GM21360 (cell line): Measurements from ENCODE around the gene CCDC148.
"Not testable (repeated sequence)": the region's sequence is repeated elsewhere in the genome, so short reads cannot be mapped to it uniquely, and the experiment has no call there.

Experiments
- ATAC-seq: cut with Tn5 transposase; IDR thresholded peaks from one replicate; pipeline ENCODE4 v1.9.1; 2021; ENCODE audit warnings: mild to moderate bottlenecking, moderate library complexity; ENCODE audit not compliant: unreplicated experiment

The CCDC148 gene

DNA sequence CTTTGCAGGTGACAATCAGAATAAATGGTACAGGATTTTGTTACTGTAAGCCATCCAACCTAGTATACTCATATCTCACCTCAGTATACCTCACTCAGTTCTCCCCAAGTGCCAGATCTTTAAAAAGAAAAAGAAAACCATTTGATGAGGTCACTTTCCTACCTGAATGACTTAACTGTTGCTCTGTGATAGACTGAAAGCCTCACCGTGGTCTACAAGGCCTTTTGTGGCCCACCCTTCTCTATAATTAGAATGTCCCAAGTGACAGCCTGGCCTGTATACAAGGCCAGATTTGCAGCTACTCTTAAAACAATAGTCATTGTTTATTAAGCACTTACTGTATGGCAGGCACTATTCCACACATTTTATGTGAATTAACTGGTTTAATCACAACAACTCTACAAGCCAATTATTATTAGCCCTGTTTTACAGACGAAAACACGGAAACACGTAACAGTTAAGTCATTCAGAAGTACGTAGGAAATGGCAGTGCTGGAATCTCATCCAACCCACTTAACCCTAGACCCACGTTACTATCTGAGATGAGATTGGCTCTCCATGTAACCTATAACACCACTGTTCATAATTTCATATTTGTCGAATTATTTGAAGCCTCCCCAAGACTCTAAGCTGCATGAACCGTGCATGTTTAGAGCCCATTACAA is 28.5 kb upstream of the CCDC148 start:
- ATAC-seq: no peak

DNA sequence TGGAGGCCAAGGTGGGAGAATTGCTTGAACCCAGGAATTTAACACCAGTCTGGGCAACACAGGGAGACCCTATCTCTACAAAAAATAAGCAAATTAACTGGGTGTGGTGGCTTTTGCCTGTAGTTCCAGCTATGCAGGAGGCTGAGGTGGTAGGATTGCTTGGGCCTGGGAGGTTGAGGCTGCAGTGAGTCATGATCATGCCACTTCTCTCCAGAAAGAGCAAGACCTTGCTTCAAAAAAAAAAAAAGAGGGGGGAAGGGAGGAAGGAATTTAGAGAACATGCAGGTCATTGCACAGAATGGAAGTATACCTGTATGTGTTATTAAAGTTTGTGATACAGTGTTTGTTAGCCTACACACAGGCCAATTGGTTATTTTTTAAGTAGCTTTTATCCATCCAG is 26.0 kb upstream of the CCDC148 start:
- no peak for ATAC-seq

DNA sequence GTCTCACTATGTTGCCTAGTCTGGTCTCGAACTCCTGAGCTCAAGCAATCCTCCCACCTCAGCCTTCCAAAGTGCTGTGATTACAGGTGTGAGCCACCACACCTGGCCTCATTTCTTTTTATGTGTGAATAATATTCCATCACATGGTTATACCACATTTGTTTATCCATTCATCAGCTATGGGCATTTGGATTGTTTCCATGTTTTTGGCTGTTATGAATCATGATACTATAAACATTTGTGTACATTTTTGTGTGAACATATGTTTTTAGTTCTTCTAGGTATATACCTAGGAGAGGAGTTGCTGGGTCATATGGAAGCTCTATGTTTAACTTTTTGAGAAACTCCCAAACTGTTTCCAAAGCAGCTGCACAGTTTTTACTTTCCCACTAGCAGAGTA is 24.6 kb upstream of the CCDC148 start:
- ATAC-seq: no peak

DNA sequence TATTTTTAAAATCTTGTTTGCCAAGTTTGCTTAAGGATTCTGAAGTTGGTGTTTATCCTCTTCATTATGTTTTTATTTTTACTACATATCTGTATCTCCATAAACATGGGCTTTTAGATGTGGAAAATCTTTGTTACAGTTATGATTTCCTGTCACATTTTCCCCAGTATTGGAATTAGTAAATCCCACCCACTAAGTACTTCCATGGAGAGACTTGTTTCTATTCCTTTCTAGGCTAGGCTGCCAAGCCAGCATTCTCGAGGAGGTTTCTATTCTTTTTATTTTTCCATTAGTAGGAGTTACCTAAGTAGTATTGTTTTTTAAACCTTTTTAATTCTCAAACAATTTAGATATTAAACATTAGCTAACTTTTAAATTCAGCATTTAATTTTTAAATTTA is 22.3 kb upstream of the CCDC148 start:
- no peak for ATAC-seq

DNA sequence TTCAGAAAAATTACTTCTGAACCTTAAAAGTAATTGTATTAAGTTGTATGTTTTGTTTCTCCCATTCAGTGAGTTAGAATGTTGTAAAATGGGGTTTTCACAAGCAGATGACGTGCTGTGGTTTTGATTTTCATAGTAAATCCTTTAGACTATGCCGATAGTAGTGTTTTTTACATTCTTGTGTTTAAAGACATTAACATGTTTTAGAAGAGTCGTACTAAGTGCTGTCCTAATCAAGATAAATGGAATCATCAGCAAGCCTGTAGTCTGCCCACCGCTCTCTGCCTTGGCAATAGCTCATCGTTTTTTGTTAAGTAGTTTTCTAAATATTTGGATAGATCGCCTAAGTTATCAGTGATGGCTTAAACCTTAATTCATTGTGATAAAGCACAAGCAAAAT is 21.7 kb upstream of the CCDC148 start:
- ATAC-seq: no peak

DNA sequence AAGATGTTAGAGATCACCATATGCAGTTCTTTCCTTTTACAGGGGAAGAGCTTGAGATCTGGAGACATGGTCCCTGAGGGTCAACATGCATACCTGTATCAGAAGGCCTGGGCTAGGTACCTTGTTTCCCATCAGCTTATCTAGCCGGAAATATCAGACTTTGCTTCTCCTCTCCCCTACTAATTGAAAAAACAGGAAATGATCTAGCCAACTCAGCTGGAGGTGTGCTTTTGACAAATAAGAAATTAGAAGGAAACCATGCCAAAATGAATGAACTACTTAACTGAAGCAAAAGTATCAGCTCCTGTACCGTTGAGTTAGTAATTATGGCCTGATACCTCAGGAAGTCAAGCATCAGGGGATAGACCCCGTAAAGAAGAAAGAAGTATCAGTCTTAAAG is 20.6 kb upstream of the CCDC148 start:
- no peak for ATAC-seq

DNA sequence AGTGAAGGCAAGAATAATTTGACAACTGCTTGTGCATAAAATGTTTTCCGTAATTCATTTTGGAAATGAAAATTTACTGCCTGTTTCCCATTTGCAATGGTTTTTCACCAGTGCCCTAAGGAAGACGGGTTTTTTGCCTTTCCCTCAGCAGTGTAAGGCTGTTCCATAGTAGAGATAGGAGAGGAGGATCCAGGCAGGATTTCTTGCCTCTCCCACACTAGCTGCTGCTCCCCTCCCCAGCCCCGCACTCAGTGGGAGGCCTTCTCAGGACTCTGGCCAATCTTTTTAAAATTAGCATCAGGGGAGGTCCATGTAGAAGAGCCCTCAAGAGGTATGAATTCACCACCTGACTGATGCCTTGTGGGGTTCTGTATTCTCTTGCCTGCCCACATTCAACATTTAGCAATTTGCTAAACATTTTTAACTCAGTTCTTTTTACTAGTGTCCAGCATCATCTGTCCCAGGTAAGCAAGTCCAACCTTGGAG is 18.0 kb upstream of the CCDC148 start:
- not testable (repeated sequence) for ATAC-seq

DNA sequence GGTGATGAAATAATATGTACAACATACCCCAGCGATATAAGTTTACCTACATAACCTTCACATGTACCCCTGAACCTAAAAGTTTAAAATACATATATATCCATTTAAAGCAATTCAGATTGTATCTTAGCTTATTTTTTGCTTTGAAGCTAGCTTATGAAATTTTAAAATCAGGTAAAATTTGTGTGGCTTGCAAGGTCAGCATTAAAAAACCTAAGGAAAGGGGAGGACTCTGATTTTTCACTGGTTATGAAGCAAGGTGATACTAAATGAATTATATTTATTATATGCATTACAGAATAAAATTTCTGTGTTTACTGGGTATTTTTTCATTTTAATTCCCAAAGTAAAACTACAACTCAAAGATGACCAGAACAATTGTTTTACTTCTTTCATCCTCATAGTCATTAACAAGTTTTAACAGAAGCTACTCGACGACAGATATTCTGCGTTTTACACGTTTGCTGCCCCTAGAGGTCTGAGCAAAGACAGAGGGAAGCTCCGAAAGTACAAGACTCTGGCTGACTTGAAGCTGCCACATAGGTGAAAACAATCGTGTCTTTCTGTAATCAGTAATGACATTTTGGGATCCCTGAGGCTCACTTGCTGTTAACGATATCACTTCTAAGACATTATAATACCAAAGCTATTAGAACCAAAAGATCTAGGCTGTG is 17.3 kb upstream of the CCDC148 start:
- no peak for ATAC-seq

DNA sequence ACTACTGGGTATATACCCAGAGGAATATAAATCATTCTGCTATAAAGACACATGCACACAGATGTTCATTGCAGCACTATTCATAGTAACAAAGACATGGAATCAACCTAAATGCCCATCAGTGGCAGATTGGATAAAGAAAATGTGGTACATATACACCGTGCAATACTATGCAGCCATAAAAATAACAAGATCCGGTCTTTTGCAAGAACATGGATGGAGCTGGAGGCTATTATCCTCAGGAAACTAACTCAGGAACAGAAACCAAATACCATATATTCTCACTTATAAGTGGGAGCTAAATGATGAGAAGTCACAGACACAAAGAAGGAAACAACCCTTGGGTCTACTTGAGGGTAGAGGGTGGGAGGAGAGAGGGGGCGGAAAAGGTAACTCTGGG is 16.7 kb upstream of the CCDC148 start:
- ATAC-seq: not testable (repeated sequence)

DNA sequence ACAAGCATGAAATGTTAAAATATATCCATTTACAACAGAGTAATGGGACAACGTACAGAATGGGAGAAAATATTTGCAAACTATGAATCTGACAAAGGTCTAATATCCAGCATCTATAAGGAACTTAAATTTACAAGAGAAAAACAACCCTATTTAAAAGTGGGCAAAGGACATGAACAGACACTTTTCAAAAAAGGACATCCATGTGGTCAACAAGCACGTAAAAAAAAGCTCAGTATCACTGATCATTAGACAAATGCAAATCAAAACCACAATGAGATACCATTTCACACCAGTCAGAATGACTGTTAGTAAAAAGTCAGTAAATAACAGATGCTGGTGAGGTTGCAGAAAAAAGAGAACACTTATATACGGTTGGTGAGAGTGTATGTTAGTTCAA is 16.3 kb upstream of the CCDC148 start:
- not testable (repeated sequence) for ATAC-seq

DNA sequence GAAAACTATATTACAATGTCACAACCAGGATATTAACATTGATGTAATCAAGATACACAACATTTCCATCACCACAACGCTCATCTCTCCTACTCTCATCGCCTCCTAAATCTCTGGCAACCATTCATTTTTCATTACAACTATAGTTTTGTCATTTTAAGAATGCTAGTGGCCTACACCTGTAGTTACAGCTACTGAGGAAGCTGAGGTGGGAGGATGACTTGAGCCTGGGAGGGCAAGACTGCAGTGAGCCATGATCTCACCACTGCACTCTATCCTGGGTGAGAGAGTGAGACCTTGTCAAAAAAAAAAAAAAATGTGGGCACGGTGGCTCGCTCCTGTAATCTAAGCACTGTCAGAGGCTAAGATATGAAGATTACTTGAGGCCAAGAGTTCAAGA is 10.7 kb upstream of the CCDC148 start:
- no peak for ATAC-seq

DNA sequence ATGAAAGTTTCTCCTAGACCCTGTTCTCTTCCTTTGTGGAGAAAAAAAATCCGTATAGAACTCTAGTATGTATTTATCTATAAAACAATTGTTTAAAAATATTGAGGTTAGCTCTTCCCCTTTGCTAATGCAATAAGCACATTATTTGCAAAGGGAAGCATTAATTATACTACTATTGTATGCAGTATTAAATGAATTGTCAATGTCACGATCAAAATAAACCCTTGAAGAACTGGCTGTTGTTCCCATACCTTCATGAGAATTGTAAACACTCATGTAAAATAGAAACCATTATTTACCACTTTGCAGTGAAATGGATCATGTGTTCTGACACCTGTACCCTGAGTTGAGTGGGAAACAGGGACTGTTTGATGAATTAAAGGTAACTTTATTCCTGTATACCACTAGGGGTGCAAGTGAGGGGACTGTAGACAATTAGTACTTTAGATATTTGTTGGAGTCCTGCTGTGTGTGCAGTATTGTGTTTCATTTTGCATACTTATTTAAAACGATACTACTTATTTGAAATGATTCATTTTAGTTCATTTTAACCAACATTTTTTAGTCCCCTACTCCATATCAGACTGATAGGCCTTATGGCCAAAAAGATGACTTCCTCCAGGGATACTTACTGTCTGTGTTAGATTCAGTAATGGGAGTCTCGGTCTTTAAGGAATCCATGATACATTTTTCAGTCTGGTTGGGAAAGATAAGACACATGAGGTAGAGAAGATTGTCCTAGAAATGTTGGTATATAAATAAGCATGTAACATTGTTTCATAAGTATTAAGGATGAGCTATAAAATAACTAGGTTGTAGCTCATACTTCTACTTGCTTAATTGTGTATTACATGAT is 8.1 kb upstream of the CCDC148 start:
- peak; percentile 58 for ATAC-seq

DNA sequence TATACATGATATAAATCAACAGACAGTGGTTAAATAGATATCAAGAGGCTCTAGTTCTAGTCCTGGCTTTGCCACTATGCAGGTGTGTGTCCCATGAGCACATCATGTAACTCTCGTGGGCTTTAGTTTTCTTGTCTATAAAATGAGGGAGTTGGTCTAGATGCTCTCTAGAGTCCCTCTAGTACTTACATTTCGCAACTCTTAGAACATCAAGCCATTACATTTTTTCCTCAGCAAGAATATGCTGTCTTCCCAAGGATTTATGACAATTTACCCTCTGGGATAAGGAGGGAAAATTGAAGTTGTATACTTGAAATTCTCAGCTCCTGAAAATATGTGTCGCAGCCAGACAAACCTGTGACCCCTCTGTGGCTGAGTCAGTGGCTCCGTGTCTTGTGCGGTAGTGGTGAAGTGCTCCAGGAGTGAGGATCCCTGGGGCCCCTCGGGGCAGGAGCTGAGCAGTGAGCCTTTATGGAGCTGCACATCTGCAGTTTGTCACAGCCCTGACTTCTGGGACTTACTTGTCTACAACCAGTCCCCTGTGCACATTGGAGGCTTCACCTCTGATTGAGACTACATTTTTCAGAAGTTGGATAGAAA is 7.0 kb upstream of the CCDC148 start:
- no peak for ATAC-seq

DNA sequence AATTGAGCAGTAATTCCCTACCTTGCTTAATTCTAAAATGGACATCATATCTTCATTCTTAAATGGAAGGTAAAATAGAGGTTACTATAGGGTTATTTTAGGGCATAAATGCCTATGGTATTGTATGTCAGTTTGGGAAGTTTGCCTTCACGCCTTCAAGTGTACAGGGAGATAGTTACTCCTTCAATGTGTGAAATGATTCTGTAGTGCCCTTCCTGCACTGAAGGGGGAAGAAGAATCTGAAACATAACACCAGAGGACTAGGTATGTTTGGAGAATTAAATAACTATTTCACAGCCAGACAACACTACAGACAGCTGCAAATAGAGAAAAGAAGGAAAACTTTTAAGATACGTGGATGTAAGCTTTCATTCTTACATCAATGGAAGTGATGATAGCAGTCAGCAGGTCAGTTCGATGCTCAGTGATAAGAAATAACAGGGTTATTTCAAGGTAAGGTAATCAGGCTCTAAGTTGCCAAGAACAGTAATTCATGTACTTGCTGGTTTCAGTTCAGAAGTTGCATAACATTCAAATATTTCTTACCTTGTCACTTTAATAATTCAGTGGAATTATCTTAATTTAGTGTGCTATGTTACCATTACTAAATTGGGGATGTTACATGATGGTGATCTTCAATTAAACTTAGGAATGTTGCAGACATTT is 4.2 kb upstream of the CCDC148 start:
- ATAC-seq: no peak

DNA sequence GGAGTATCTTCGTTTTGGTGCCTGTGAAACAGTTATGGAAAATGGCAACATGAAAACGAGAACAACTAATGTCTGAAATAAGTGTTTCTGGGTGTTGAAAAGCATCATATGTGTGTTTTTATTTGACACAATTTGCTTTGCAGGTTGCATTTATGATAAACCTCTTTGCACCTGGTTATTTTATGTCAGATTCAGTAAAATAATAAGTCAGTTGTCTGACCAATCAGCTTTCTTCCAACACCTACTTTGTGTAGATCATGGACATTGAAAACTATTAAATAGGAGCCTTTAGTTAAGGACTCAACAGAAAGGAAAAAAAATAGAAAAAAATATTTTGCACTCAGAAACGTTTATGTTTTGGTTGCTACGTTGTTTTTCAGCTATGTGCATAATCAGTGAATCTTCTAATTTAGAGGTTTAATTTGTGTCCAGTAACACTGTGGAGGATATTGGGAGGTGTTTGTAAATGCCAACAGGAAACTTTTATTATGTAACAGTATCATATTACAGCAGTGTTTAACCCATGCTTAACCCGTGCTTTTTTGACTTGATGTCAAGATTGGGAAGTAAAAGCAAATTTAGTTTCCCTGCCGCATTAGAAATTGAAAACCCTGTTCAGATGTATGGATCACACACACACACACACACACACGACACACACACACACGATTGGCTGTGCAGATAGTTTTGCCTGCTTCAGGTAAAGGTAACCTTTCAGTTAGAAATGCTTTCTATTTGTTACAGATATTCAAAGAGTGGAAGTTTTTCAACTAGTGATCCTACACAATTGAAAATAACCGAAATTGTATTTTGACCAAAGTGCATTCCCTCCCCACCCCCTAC is 2.8 kb upstream of the CCDC148 start:
- ATAC-seq: no peak

DNA sequence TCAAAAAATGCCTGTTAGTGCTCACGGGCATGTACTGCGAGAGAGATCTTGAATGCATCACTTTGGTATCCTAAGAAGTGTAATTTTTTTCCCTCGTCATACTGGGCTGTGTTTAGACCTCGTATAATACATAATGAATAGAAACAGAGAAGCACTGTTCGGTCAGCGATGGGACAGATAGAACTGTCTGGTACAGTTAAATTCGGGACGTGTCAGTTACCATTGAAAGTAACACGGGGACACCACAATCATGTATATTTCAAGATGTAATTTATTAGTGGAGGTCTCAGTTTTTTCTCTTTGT is 2.0 kb upstream of the CCDC148 start:
- no peak for ATAC-seq

DNA sequence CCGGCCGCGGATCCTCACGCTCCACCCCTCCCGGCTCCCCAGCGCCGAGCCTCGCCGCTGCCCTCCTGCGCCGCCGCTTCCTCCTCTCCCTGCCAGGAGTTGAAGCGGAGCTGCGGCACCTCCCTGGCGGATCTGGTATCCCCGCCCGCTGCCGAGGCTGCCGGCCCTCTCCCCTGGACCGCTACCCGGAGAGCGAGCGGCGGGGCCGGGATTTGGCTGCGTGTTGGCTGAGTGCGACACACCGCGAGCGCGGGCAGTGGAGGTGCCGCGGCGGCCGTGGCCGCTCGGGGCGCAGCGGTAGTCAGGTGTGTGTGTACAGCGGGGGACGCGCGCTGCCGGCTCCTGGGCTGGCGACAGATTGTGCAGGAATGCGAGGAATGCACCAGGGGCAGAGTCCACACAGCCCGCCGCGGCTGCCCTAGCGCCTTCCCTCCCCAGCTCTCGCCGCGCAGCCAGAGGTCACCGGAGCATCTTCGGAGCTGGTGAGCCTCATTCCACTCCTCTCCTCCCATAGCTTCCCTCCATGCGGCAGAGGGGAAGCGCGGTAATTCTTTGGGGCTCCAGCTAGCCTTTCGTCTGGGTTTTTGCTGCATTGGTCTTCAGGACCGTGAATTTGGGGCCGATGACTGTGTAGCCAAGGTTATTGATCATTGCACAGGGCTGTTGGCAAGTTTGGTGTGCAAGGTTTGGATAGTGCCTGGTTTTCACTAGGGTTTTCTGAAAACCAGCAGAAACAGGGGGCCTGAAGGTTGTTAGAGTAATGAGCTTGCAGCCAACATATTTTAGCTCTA is 1.5 kb upstream of the CCDC148 start:
- peak; percentile 43 for ATAC-seq

DNA sequence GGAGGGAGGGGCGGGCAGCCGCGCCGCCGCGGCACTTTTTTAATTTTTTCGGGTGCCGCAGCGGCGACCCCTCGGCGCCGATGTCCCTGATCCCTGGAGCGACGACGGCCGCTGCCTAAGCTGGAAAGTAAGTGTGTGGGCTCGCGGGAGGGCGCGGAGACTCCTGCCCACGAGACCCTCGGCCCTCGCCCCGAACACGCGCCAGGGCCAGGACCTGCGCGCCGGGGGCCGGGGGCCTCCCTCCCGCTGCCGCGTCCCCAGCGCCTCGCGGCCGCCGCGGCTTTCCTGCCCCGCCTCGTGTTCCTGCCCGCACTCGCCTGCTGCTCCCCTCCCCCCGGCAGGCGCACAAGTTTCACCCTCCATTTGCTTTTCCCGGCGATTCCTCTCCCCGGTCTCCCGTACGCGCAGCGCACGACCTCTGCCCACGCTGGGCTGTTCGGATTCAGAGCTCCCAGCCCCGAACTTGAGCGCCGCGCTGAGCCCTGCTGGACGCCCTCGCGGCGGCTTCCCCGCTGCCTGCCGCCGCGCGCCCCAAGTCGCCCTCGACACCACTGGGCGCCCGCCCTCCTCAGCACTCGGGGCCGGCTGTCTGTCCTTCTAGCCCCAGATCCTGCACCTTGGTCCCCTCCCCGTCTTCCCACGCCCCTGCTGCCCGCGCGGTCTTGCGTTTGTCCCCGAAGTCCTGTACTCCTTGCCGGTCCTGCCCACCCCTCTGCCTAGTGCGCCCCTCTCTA is 706 bp upstream of the CCDC148 start:
- ATAC-seq: peak; percentile 24

DNA sequence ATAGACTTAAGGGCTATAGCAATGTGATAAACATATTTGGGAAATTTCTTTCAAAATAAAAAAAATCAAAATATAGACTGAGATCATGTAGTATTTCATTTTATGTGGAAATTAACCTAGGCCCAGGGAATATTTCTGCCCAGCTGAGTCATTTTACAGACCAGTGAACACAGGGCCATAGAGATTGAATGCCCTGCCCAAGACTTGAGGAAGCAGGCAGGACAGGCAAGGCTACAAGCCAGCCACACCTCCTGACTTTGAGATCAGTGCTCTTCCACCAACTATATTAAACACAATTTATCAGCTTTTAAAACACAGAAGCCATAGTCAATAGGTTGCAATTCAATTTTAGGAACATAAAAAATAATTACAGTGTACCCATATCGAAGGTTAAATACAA is 12.9 kb downstream of the CCDC148 start:
- no peak for ATAC-seq
